HepG2 (cell line): ENCODE data around the gene ITK. TPM values are rescaled to one million over a fixed set of nuclear protein-coding genes. Genes with fewer than 3 reads are reported as not detected.

Experiments used
- HDAC1 ChIP-seq: sonication (generic); formaldehyde crosslinking; IDR thresholded peaks from 2 replicates; pipeline ENCODE4 v1.5.1; 2020; ENCODE audit warnings: mild to moderate bottlenecking, missing genetic modification reagents
- KLF11 ChIP-seq: IDR thresholded peaks from 2 replicates; pipeline ENCODE4 v1.6.1; 2016; ENCODE audit warnings: missing compliant biosample characterization
- NR2F6 ChIP-seq, 2 experiments: IDR thresholded peaks; 2 replicates each; pipeline ENCODE4 v1.6.1; 2016; ENCODE audit warnings: antibody characterized with exemption in 1 of 2, mild to moderate bottlenecking in 1 of 2
- PAWR ChIP-seq: sonication (generic); formaldehyde crosslinking; IDR thresholded peaks from 2 replicates; pipeline ENCODE4 v1.4.0; 2020; ENCODE audit warnings: missing genetic modification reagents, mild to moderate bottlenecking, borderline replicate concordance
- PHF20 ChIP-seq: sonication (generic); formaldehyde crosslinking; IDR thresholded peaks from 2 replicates; pipeline ENCODE4 v1.5.0; 2020; ENCODE audit warnings: mild to moderate bottlenecking, missing genetic modification reagents
- RFXANK ChIP-seq: IDR thresholded peaks from 2 replicates; pipeline ENCODE4 v1.6.1; 2016
- ZFP37 ChIP-seq: sonication (generic); formaldehyde crosslinking; IDR thresholded peaks from 2 replicates; pipeline ENCODE4 v1.4.0; 2020; ENCODE audit warnings: missing genetic modification reagents, borderline replicate concordance
- ZNF264 ChIP-seq: sonication (generic); formaldehyde crosslinking; IDR thresholded peaks from 2 replicates; pipeline ENCODE4 v1.4.0; 2020; ENCODE audit warnings: missing genetic modification reagents
- ZNF883 ChIP-seq: sonication (generic); formaldehyde crosslinking; IDR thresholded peaks from 2 replicates; pipeline ENCODE4 v1.5.1; 2020; ENCODE audit warnings: mild to moderate bottlenecking, missing genetic modification reagents; ENCODE audit errors: not compliant biosample characterization
- polyA plus RNA-seq, 8 experiments: library from polyadenylated mRNA; depleted of rRNA in 3 of 8; stranded (reverse) in 7 of 8; unstranded in 1 of 8; fragments of >200 nt; fragmentation: Illumina TruSeq in 4 of 8; extraction: Trizol in 4 of 8; gene quantifications; 2 replicates each; pipeline versions ENCODE4 v1.2.1 to v1.2.3, GENCODE V29; 2011 to 2016; ENCODE audit warnings: low read depth in 4 of 8, missing spikeins in 1 of 8, mixed read lengths in 1 of 8; ENCODE audit not compliant: insufficient read depth in 1 of 8
- total RNA-seq, 5 experiments: library from RNA; depleted of rRNA; stranded (reverse); fragments of >200 nt; fragmentation: Illumina TruSeq; extraction: Trizol; gene quantifications; 2 replicates each; pipeline ENCODE4 v1.2.3, GENCODE V29; 2016; ENCODE audit warnings: low read depth in 1 of 5
- TF ChIP-seq, protein P1 (sequence below): sonication (generic); formaldehyde crosslinking; IDR thresholded peaks from 2 replicates; pipeline ENCODE4 v1.5.0; 2020; ENCODE audit warnings: mild to moderate bottlenecking, missing genetic modification reagents, borderline replicate concordance
- TF ChIP-seq, protein P2 (sequence below): sonication (generic); formaldehyde crosslinking; IDR thresholded peaks from 2 replicates; pipeline ENCODE4 v1.8.0; 2022; ENCODE audit warnings: missing genetic modification reagents, mild to moderate bottlenecking, borderline replicate concordance
- TF ChIP-seq, protein P3 (sequence below), 2 experiments: fragments of 450-650 bp in 1 of 2; sonication (generic) in 1 of 2; formaldehyde crosslinking; IDR thresholded peaks; 2 replicates each; pipeline versions ENCODE4 v1.5.0 to v1.8.0; 2020 to 2022; ENCODE audit warnings: mild to moderate bottlenecking in 1 of 2, missing genetic modification reagents in 1 of 2
- TF ChIP-seq, protein P4 (sequence below): sonication (generic); formaldehyde crosslinking; IDR thresholded peaks from 2 replicates; pipeline ENCODE4 v1.4.0; 2020; ENCODE audit warnings: missing genetic modification reagents, borderline replicate concordance

The ITK gene
- total and polyA plus RNA-seq, 2 of the 13 experiments (the other 11 are each of a cell fraction or from before 2014, with no cell fraction given) = 0.01 TPM; not detected in 1

DNA sequence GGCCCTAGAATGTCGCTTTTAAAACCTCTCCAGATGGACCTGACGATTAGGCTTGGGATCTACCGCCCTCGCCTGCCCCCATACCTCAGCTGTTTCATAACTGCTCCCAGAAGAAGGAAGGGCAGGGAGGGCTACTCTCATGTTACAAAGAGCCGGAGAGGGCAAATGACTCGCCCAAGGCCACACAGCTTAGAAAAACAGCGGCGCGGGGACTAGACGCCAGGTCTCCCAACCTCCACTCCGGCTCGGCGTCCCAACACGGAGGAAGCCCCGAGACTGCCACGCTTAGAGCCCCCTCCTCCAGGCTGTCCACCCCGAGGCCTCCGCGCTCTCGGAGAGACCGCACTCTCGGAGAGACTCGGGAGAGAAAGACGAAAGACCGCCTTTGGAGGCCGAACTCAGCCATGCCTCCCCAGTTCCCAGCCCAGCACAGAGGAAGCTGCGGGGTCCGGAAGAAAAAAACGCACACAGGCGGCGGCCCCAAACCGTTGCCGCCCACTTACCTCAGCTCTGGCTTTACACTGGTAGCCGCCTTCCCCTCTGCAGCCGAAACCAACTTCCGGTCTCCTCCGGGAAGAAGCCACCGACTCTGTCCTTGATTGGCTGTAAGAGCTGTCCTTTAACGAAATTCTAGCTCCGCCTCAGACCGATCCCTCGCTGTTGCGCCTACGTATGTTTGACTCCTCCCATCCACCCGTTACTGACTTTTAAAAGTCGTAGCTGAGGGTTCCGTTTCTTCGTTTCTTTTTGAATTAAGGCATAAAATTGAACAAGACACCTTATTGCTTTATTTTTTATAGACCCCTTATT is 38.1 kb upstream of the ITK start, which contains the start of gene MED7 (continued):
- TF ChIP-seq PAWR (CRISPR knock-in tag) = no peak
- 0 out of 2 replicates have a peak, but pooled peaks have one; percentile 29 for TF ChIP-seq HDAC1
- TF ChIP-seq, protein P1, sequence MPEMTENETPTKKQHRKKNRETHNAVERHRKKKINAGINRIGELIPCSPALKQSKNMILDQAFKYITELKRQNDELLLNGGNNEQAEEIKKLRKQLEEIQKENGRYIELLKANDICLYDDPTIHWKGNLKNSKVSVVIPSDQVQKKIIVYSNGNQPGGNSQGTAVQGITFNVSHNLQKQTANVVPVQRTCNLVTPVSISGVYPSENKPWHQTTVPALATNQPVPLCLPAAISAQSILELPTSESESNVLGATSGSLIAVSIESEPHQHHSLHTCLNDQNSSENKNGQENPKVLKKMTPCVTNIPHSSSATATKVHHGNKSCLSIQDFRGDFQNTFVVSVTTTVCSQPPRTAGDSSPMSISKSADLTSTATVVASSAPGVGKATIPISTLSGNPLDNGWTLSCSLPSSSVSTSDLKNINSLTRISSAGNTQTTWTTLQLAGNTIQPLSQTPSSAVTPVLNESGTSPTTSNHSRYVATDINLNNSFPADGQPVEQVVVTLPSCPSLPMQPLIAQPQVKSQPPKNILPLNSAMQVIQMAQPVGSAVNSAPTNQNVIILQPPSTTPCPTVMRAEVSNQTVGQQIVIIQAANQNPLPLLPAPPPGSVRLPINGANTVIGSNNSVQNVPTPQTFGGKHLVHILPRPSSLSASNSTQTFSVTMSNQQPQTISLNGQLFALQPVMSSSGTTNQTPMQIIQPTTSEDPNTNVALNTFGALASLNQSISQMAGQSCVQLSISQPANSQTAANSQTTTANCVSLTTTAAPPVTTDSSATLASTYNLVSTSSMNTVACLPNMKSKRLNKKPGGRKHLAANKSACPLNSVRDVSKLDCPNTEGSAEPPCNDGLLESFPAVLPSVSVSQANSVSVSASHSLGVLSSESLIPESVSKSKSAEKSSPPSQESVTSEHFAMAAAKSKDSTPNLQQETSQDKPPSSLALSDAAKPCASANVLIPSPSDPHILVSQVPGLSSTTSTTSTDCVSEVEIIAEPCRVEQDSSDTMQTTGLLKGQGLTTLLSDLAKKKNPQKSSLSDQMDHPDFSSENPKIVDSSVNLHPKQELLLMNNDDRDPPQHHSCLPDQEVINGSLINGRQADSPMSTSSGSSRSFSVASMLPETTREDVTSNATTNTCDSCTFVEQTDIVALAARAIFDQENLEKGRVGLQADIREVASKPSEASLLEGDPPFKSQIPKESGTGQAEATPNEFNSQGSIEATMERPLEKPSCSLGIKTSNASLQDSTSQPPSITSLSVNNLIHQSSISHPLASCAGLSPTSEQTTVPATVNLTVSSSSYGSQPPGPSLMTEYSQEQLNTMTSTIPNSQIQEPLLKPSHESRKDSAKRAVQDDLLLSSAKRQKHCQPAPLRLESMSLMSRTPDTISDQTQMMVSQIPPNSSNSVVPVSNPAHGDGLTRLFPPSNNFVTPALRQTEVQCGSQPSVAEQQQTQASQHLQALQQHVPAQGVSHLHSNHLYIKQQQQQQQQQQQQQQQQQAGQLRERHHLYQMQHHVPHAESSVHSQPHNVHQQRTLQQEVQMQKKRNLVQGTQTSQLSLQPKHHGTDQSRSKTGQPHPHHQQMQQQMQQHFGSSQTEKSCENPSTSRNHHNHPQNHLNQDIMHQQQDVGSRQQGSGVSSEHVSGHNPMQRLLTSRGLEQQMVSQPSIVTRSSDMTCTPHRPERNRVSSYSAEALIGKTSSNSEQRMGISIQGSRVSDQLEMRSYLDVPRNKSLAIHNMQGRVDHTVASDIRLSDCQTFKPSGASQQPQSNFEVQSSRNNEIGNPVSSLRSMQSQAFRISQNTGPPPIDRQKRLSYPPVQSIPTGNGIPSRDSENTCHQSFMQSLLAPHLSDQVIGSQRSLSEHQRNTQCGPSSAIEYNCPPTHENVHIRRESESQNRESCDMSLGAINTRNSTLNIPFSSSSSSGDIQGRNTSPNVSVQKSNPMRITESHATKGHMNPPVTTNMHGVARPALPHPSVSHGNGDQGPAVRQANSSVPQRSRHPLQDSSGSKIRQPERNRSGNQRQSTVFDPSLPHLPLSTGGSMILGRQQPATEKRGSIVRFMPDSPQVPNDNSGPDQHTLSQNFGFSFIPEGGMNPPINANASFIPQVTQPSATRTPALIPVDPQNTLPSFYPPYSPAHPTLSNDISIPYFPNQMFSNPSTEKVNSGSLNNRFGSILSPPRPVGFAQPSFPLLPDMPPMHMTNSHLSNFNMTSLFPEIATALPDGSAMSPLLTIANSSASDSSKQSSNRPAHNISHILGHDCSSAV (CRISPR knock-in tag) = no peak
- TF ChIP-seq PHF20 (CRISPR knock-in tag) = peak; percentile 72
- TF ChIP-seq, protein P2, sequence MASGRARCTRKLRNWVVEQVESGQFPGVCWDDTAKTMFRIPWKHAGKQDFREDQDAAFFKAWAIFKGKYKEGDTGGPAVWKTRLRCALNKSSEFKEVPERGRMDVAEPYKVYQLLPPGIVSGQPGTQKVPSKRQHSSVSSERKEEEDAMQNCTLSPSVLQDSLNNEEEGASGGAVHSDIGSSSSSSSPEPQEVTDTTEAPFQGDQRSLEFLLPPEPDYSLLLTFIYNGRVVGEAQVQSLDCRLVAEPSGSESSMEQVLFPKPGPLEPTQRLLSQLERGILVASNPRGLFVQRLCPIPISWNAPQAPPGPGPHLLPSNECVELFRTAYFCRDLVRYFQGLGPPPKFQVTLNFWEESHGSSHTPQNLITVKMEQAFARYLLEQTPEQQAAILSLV (CRISPR knock-in tag) = no peak
- TF ChIP-seq NR2F6 (IDR thresholded peaks at IDR 0.05) = no peak
- 0 out of 2 replicates have a peak, but pooled peaks have one; percentile 16 for TF ChIP-seq NR2F6 (CRISPR knock-in tag; IDR thresholded peaks at IDR 0.05)
- TF ChIP-seq ZNF883 = peak; percentile 74
- no peak for TF ChIP-seq RFXANK
- TF ChIP-seq ZNF264 (CRISPR knock-in tag) = no peak
- TF ChIP-seq, protein P3, sequence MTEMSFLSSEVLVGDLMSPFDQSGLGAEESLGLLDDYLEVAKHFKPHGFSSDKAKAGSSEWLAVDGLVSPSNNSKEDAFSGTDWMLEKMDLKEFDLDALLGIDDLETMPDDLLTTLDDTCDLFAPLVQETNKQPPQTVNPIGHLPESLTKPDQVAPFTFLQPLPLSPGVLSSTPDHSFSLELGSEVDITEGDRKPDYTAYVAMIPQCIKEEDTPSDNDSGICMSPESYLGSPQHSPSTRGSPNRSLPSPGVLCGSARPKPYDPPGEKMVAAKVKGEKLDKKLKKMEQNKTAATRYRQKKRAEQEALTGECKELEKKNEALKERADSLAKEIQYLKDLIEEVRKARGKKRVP (CRISPR knock-in tag; IDR thresholded peaks at IDR 0.05) = no peak
- TF ChIP-seq ZFP37 = no peak
- 0 out of 2 replicates have a peak, but pooled peaks have one; percentile 32 for TF ChIP-seq KLF11 (CRISPR knock-in tag)
- TF ChIP-seq, protein P4, sequence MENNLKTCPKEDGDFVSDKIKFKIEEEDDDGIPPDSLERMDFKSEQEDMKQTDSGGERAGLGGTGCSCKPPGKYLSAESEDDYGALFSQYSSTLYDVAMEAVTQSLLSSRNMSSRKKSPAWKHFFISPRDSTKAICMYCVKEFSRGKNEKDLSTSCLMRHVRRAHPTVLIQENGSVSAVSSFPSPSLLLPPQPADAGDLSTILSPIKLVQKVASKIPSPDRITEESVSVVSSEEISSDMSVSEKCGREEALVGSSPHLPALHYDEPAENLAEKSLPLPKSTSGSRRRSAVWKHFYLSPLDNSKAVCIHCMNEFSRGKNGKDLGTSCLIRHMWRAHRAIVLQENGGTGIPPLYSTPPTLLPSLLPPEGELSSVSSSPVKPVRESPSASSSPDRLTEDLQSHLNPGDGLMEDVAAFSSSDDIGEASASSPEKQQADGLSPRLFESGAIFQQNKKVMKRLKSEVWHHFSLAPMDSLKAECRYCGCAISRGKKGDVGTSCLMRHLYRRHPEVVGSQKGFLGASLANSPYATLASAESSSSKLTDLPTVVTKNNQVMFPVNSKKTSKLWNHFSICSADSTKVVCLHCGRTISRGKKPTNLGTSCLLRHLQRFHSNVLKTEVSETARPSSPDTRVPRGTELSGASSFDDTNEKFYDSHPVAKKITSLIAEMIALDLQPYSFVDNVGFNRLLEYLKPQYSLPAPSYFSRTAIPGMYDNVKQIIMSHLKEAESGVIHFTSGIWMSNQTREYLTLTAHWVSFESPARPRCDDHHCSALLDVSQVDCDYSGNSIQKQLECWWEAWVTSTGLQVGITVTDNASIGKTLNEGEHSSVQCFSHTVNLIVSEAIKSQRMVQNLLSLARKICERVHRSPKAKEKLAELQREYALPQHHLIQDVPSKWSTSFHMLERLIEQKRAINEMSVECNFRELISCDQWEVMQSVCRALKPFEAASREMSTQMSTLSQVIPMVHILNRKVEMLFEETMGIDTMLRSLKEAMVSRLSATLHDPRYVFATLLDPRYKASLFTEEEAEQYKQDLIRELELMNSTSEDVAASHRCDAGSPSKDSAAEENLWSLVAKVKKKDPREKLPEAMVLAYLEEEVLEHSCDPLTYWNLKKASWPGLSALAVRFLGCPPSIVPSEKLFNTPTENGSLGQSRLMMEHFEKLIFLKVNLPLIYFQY (CRISPR knock-in tag) = no peak
